Thoracic aorta (tissue), 2 donors: Measurements from ENCODE around the gene TMC8. TPM values are rescaled to one million over a fixed set of nuclear protein-coding genes. Genes with fewer than 3 reads are reported as not detected.
A peak's percentile ranks its signal among the peaks of the same experiment; 100 is the strongest.
"Not testable (repeated sequence)": the region's sequence is repeated elsewhere in the genome, so short reads cannot be mapped to it uniquely, and the experiment has no call there.

Experiments
- ATAC-seq: fragments of 150-250 bp; one replicate; pipeline ENCODE4 v1.8.0; 2017; ENCODE audit warnings: low read depth; ENCODE audit not compliant: insufficient number of reproducible peaks, low FRiP score
- DNase-seq: peaks from one replicate; pipeline ENCODE4 v3.0.0-alpha.2; 2020; ENCODE audit warnings: low spot score
- H3K27ac ChIP-seq, 2 donors: fragments of 200-600 bp; sonication (generic); 1 replicate in 1 of 2; 2 replicates in 1 of 2; pipeline ENCODE4 v1.5.1; 2016; ENCODE audit warnings: mild to moderate bottlenecking in 2 of 2, moderate library complexity in 2 of 2
- H3K27me3 ChIP-seq: fragments of 200-600 bp; sonication (generic); replicated peaks from 2 replicates; pipeline ENCODE4 v1.6.0; 2016; ENCODE audit warnings: mild to moderate bottlenecking; ENCODE audit not compliant: insufficient read depth
- H3K36me3 ChIP-seq: fragments of 200-600 bp; sonication (generic); one replicate; pipeline ENCODE4 v1.5.1; 2016
- H3K4me1 ChIP-seq, 2 donors: fragments of 200-600 bp; sonication (generic); 1 replicate in 1 of 2; 2 replicates in 1 of 2; pipeline versions ENCODE4 v1.5.1 to v1.6.0; 2016; ENCODE audit warnings: low read depth in 2 of 2, mild to moderate bottlenecking in 1 of 2; ENCODE audit not compliant: control insufficient read depth in 1 of 2
- H3K4me3 ChIP-seq: fragments of 200-600 bp; sonication (generic); 2 replicates; pipeline ENCODE4 v1.5.1; 2016; ENCODE audit warnings: mild to moderate bottlenecking
- H3K9me3 ChIP-seq: fragments of 200-600 bp; sonication (generic); 2 replicates; pipeline ENCODE4 v1.5.1; 2016
- total RNA-seq, 2 donors: library from RNA; depleted of rRNA; stranded (reverse); fragments of >200 nt; gene quantifications; one replicate each; pipeline versions ENCODE4 v1.1.0 to v1.2.3, GENCODE V29; 2016
- TF ChIP-seq, protein P1 (sequence below): fragments of 200-600 bp; sonication (generic); IDR thresholded peaks from one replicate; pipeline ENCODE4 v1.5.1; 2019; ENCODE audit warnings: antibody characterized with exemption

The TMC8 gene
- total RNA-seq, 2 donors from 2014 or later: 5.6 to 9.3 TPM

DNA sequence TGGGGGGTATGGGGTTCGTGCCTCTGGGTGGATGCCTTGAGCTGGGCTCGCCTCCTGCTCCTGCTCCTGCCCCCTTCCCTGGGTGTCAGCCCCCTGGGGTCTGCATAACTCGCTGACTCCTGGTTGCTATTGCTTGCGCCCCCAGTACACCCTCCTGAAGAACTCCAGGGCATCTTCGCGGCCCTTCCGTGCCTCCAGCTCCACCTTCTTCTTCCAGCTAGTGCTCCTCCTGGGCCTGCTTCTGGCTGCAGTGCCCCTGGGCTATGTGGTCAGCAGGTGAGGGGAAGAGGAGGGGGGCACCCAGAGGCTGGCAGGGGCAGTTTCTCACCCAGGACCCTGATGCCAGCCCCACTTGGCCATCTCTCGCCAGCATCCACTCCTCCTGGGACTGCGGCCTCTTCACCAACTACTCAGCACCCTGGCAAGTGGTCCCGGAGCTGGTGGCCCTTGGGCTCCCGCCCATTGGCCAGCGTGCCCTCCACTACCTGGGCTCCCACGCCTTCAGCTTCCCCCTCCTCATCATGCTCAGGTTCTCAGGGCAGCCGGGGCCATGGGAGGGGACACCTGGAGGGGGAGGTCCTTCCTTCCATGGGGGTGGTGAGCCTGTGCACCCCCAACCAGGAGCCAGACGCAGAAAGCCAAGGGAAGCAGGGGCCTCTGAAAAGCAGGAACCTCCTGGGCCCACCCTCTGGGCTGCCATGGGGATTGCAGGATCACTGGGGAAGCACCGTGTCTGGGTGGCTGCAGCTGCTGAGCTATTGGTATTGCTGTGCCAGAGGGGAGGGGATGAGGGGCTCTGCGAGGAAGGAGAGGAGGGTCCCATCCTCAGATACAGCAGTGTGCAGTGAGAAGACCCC, 7.9 kb downstream of the TMC8 start:
- TF ChIP-seq, protein P1, sequence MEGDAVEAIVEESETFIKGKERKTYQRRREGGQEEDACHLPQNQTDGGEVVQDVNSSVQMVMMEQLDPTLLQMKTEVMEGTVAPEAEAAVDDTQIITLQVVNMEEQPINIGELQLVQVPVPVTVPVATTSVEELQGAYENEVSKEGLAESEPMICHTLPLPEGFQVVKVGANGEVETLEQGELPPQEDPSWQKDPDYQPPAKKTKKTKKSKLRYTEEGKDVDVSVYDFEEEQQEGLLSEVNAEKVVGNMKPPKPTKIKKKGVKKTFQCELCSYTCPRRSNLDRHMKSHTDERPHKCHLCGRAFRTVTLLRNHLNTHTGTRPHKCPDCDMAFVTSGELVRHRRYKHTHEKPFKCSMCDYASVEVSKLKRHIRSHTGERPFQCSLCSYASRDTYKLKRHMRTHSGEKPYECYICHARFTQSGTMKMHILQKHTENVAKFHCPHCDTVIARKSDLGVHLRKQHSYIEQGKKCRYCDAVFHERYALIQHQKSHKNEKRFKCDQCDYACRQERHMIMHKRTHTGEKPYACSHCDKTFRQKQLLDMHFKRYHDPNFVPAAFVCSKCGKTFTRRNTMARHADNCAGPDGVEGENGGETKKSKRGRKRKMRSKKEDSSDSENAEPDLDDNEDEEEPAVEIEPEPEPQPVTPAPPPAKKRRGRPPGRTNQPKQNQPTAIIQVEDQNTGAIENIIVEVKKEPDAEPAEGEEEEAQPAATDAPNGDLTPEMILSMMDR: no peak
- Histone ChIP-seq H3K9me3 (no peaks in the 10 kb centered on the region), H3K4me3 (no peak overlapping the region), H3K27ac (no peak overlapping the region), H3K36me3 (no peaks in the 10 kb centered on the region), H3K4me1 (no peaks in the 10 kb centered on the region), H3K27me3 (no peaks in the 10 kb centered on the region)
- no peak for DNase-seq
- no peak for ATAC-seq

DNA sequence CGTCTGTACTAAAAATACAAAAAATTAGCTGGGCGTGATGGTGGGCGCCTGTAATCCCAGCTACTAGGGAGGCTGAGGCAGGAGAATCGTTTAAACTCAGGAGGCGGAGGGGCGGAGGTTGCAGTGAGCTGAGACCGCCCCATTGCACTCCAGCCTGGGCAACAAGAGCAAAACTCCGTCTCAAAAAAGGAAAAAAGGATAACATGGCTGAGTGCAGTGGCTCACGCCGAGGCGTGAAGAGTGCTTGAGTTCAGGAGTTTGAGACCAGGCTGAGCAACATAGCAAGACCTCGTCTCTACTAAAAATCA, 9.2 kb downstream of the TMC8 start:
- not testable (repeated sequence) for H3K36me3 ChIP-seq, H3K4me3 ChIP-seq, DNase-seq, ATAC-seq, H3K27ac ChIP-seq, H3K9me3 ChIP-seq, H3K27me3 ChIP-seq
- peaks cover 9 to 12% of the 10 kb centered on the region in 2 donors for H3K4me1 ChIP-seq

DNA sequence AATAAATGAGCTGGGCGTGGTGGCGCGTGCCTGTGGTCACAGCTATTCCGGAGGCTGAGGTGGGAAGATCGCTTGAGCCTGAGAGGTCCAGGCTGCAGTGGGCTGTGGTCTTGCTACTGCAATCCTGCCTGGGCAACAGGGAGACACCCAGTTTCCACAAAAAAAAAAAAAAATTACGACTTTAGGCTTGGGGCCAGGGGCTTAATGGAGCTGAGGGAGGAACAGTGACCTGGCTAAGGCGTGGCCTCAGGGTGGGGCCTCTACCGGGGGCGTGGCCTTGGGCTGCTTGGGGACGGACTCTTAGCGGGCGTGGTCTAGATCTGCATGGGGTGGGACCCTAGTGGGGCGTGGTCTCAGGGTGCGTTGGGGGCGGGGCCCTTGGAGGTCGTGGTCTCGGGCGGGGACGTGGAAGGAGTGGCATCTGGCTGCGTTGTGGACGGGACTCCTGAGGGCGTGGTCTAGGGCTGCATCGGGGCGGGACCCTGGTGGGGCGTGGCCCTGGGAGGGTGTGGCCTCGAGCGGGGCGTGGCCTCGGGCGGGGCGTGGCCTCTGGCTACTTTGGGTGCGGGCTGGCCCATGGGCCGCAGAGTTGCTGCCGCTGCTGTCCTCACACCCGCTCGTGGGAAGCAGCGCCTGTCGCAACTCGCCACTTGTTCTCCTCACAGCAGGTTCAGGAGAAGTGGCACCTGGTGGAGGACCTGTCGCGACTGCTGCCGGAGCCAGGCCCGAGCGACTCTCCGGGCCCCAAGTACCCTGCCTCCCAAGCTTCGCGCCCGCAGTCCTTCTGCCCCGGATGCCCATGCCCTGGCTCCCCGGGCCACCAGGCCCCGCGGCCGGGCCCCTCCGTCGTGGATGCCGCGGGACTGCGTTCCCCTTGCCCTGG, 9.8 kb downstream of the TMC8 start:
- no peak for ATAC-seq
- Histone ChIP-seq H3K4me1 (peaks cover 15 to 18% of the 10 kb centered on the region in 2 donors), H3K9me3 (no peaks in the 10 kb centered on the region), H3K4me3 (no peak overlapping the region), H3K27ac (no peak overlapping the region), H3K27me3 (no peaks in the 10 kb centered on the region), H3K36me3 (no peaks in the 10 kb centered on the region)
- TF ChIP-seq, protein P1: no peak
- peak; percentile 48 for DNase-seq

DNA sequence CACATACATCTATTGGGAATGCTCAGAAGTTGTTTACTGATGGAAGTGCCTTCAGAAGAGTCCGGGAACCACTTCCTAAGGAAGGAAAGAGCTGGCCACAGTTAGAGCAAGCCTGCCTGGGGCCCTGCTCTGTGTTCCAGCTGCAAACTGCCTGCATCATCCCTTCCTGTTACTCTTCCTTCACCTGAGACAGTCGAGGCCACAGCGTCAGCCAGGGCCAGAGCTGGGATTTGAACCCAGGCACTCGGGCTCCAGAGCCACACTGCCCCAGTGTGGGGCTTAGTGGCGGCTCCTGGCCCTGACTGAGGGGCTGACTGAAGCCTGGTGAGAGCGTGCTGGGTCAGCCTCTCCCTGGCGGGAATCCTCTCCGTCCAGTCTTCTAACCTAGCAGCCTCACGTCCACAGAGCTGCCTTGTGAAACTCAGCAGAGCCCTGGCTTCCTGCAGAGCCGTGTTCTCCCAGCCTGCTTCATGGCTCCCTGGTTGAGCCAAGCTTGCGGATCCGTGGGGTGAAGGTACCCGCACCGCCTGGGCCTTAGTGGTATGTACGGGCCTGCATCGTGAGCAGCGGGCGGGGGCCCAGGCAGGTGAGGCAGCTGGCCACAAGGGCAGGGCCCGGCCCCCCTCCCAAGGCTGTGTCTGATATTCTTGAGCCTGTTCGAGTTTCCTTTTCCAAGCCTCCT, 11.0 kb downstream of the TMC8 start:
- no peak for ATAC-seq
- no peaks in the 10 kb centered on the region for H3K27me3 ChIP-seq

DNA sequence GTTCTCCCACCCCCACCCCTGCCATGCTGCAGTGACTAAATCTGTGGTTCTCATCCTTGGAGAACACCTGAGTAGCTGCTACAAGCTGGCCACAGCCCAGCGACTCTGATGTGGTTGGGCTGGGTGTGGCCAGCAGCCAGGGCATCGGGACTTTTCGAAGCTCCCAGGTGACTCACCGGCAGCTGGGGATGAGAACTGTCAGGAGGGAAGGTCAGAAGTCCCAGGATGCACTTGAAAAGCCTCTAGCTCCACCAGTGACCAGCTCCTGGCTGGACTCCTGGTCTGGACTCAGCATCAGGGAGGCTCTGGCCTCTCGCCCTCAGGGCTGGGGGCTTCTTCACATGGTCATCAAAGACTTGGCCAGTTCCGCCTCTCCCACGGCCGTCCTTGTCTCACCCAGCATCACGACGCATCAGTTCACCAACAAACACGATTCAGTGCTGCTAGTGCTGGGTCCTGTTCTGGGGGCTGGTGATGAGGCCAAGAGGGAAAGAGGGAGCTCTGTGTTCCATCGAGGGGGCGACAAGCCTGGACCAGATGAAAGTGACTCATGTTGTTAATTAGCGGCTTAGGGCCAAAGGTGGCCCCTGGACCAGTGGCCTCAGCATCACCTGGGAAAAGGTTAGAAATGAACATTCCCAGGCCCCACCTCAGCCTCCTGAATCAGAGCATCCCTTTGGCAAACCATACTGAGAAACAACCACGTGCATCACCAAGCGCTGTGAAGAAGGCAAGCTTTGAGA, 11.7 kb downstream of the TMC8 start:
- peaks cover 15 to 19% of the 10 kb centered on the region in 2 donors for H3K4me1 ChIP-seq
- ATAC-seq (no peak), DNase-seq (no peak)
- H3K36me3 ChIP-seq: no peaks in the 10 kb centered on the region
- no peaks in the 10 kb centered on the region for H3K9me3 ChIP-seq
- H3K4me3 ChIP-seq: no peak overlapping the region
- TF ChIP-seq, protein P1: no peak
- no peak overlapping the region for H3K27ac ChIP-seq
- H3K27me3 ChIP-seq: no peaks in the 10 kb centered on the region

More for the DNA sequence above, 11.0 kb downstream of the TMC8 start:
- H3K27ac ChIP-seq: no peak overlapping the region
- no peaks in the 10 kb centered on the region for H3K36me3 ChIP-seq
- peaks cover 15 to 19% of the 10 kb centered on the region in 2 donors for H3K4me1 ChIP-seq
- TF ChIP-seq, protein P1: no peak
- no peak overlapping the region for H3K4me3 ChIP-seq
- H3K9me3 ChIP-seq: no peaks in the 10 kb centered on the region
- no peak for DNase-seq
